ENCODE results near the gene SLC26A6. TPM values are rescaled to one million over a fixed set of nuclear protein-coding genes. Genes with fewer than 3 reads are reported as not detected.

The SLC26A6 gene
- total RNA-seq, 2 experiments from 2014 or later, result 35.0 to 38.5 TPM

- ChIA-PET POLR2A (interaction anchor here (0.5 kb wide), 1 partner anchor 14 kb away, joined by 4 read pairs; no protein-coding TSS in a partner anchor), CTCF (interaction anchor here (0.6 to 0.7 kb wide), 2 partner anchors 21 to 304 kb away, joined by 3 to 4 read pairs; no protein-coding TSS in a partner anchor)
- Mint-ChIP-seq H3K9me3 (ENCODE audit: low read depth) (no peaks in the 10 kb centered on the region), H3K27me3 (no peaks in the 10 kb centered on the region), H3K27ac (no peak overlapping the region), H3K4me1 (peaks cover 10% of the 10 kb centered on the region), H3K36me3 (ENCODE audit: low read depth) (peaks cover 28% of the 10 kb centered on the region), H3K4me3 (no peak overlapping the region)
- ATAC-seq, result no peak
- intact Hi-C loops (cut with DNase I, micrococcal nuclease), result no loop called here
- DNase-seq, result no peak
These were observed 4.4 kb downstream of the SLC26A6 start for GRCh38 chr3:48630833-48631232.

GRCh38 chr3:48630407-48630806, 4.9 kb downstream of the SLC26A6 start:
- ATAC-seq (no peak), DNase-seq (no peak)
- no peaks in the 10 kb centered on the region for H3K27me3 Mint-ChIP-seq
- no peaks in the 10 kb centered on the region for H3K9me3 Mint-ChIP-seq (ENCODE audit: low read depth)
- H3K27ac Mint-ChIP-seq, result no peak overlapping the region
- CTCF ChIA-PET, result no interaction called here
- H3K36me3 Mint-ChIP-seq (ENCODE audit: low read depth), result peaks cover 28% of the 10 kb centered on the region
- no peak overlapping the region for H3K4me3 Mint-ChIP-seq
- H3K4me1 Mint-ChIP-seq, result peaks cover 10% of the 10 kb centered on the region
- intact Hi-C loops (cut with DNase I, micrococcal nuclease), result no loop called here
- POLR2A ChIA-PET, result no interaction called here

DNA sequence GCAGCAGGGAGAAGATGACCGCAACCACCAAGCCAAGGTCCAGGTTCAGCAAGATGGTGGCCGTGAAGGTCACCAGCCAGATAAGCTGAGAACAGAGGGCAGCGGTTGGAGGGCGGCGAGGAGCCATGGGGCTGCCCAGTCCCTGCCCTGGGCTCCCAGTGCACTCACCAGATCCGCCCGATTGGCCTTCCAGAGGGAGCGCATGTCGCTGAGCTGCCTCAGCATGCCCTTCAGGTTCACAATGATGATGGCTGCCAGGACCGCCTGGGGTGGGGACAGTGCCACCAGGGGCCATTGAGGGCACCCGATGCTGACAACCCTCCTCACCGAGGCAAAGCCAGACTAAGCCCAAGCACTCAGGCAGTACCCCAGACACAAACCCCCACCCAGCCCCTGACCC, 5.4 kb downstream of the SLC26A6 start:
- H3K27me3 Mint-ChIP-seq, result no peaks in the 10 kb centered on the region
- H3K4me3 Mint-ChIP-seq, result no peak overlapping the region
- no peak overlapping the region for H3K27ac Mint-ChIP-seq
- intact Hi-C loops (cut with DNase I, micrococcal nuclease), result no loop called here
- DNase-seq (no peak), ATAC-seq (no peak)
- ChIA-PET CTCF (no interaction called here), POLR2A (no interaction called here)
- no peaks in the 10 kb centered on the region for H3K9me3 Mint-ChIP-seq (ENCODE audit: low read depth)
- H3K36me3 Mint-ChIP-seq (ENCODE audit: low read depth), result peaks cover 28% of the 10 kb centered on the region
- H3K4me1 Mint-ChIP-seq, result peaks cover 10% of the 10 kb centered on the region

DNA sequence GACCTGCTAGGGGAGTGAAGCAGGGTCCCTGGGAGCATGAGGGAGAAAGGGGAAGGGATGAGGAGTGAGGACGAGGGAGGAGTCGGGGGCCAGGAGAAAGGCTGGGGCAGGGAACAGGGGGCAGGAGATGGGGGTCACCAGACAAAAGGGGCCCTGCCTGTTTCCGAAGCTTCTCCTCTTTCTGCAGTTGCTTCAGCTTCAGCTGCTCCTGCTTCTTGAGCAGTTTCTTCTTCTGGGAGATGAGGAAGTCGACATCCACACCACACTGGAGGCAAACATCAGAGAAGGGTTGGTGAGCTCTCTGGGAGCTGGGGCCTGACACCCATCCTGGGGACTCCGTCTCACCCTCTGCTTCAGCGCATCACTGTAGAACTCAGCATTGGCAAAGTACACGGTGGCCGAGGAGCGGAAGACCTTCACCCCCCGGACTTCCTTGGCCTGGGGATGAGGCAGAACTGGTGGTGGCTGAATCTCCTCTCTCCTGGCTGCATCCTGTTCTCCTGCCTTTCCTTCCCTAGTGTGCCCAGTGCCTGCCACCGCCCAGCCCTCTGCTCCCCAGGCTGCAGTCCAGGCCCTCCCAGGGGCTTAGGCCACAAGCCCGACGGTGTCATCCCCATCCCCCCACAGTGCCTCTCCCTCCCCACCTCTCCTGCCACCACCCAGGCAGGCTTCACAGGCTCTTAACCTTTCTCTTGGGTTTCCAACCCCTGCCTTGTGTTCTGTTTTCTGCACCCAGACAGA, 6.8 kb downstream of the SLC26A6 start:
- Mint-ChIP-seq H3K27me3 (no peaks in the 10 kb centered on the region), H3K4me1 (peaks cover 7% of the 10 kb centered on the region), H3K9me3 (ENCODE audit: low read depth) (no peaks in the 10 kb centered on the region), H3K4me3 (no peak overlapping the region), H3K36me3 (ENCODE audit: low read depth) (peaks cover 27% of the 10 kb centered on the region), H3K27ac (no peak overlapping the region)
- CTCF ChIA-PET, result no interaction called here
- no peak for DNase-seq
- intact Hi-C loops (cut with DNase I, micrococcal nuclease), result no loop called here
- no peak for ATAC-seq
- POLR2A ChIA-PET, result no interaction called here

GRCh38 chr3:48625600-48625999, 9.7 kb downstream of the SLC26A6 start:
- intact Hi-C loops (cut with DNase I, micrococcal nuclease), result no loop called here
- H3K4me3 Mint-ChIP-seq, result no peak overlapping the region
- no peaks in the 10 kb centered on the region for H3K27me3 Mint-ChIP-seq
- no peak for ATAC-seq
- no peak for DNase-seq
- H3K36me3 Mint-ChIP-seq (ENCODE audit: low read depth), result peaks cover 19% of the 10 kb centered on the region
- peaks cover 5% of the 10 kb centered on the region for H3K4me1 Mint-ChIP-seq
- H3K27ac Mint-ChIP-seq, result no peak overlapping the region
- POLR2A ChIA-PET, result interaction anchor here (0.6 kb wide), 1 partner anchor 96 kb away, joined by 5 read pairs; no protein-coding TSS in a partner anchor
- CTCF ChIA-PET, result interaction anchor here (1.0 to 1.8 kb wide), 4 partner anchors 10 to 114 kb away, joined by 3 to 6 read pairs (median 4); partner anchors contain the start of genes NCKIPSD and SLC26A6
- H3K9me3 Mint-ChIP-seq (ENCODE audit: low read depth), result no peaks in the 10 kb centered on the region

DNA sequence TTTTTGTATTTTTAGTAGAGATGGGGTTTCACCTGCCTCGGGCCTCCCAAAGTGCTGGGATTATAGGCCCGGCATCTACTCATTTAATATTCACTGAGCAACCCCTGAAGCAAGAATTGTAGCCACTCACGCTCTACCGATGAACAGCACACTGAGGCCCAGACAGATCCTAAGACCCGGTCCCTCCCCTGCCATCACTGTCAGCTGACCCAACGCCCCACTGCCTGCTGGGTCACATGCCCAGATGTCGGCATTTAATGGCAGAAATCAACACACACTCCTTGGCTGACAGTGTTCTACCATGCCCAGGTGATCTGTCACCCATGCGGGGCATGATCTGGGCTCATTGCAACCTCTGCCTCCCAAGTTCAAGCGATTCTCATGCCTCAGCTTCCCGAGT, 10.5 kb downstream of the SLC26A6 start:
- Mint-ChIP-seq H3K36me3 (ENCODE audit: low read depth) (peaks cover 19% of the 10 kb centered on the region), H3K27me3 (no peaks in the 10 kb centered on the region), H3K4me3 (no peak overlapping the region), H3K4me1 (peaks cover 5% of the 10 kb centered on the region), H3K27ac (no peak overlapping the region), H3K9me3 (ENCODE audit: low read depth) (no peaks in the 10 kb centered on the region)
- intact Hi-C loops (cut with DNase I, micrococcal nuclease), result no loop called here
- no peak for ATAC-seq
- CTCF ChIA-PET, result interaction anchor here (1.0 to 1.8 kb wide), 4 partner anchors 11 to 115 kb away, joined by 3 to 6 read pairs (median 4); partner anchors contain the start of genes NCKIPSD and SLC26A6
- no peak for DNase-seq
- POLR2A ChIA-PET, result no interaction called here

DNA sequence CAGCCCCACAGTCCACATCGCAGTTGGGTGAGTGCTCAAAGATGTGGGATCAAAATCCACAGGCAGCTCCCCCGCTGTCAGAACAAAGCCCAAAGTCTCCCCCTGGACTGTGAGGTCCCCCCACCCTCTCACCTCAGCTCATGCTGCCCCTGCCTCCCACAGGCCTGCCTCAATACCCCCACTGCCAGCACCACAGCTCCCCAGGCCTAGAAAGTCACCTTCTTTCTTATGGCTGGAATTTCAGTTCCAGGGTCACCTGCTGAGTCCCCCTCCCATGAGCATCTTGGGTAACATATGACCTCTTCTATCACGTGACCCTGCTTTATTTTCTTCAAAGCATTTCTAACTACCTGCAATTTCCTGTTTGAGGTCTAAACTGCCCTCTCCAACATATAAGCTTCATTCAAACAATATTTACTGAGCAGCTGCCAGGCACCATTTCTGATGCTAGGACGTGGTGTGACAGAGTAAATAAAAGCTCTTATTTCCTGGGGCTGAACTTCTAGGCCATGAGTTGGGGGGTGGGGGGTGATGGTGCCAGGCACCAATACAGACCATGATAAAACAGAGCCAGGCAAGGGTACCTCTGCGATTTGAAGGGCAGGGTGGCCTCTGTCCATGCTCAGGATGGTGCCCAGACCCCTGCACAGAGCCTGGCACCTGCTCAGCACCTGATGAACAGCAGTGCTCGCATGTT, 11.3 kb downstream of the SLC26A6 start:
- POLR2A ChIA-PET, result no interaction called here
- Mint-ChIP-seq H3K9me3 (ENCODE audit: low read depth) (peaks cover under 1% of the 10 kb centered on the region), H3K4me1 (peaks cover 5% of the 10 kb centered on the region), H3K36me3 (ENCODE audit: low read depth) (peaks cover 21% of the 10 kb centered on the region), H3K27me3 (no peaks in the 10 kb centered on the region), H3K27ac (peak overlapping the region; percentile 47), H3K4me3 (no peak overlapping the region)
- intact Hi-C loops (cut with DNase I, micrococcal nuclease), result no loop called here
- CTCF ChIA-PET, result interaction anchor here (0.6 to 1.5 kb wide), 3 partner anchors 11 to 14 kb away, joined by 3 to 5 read pairs (median 3); partner anchors contain the start of gene SLC26A6
- no peak for DNase-seq
- no peak for ATAC-seq

DNA sequence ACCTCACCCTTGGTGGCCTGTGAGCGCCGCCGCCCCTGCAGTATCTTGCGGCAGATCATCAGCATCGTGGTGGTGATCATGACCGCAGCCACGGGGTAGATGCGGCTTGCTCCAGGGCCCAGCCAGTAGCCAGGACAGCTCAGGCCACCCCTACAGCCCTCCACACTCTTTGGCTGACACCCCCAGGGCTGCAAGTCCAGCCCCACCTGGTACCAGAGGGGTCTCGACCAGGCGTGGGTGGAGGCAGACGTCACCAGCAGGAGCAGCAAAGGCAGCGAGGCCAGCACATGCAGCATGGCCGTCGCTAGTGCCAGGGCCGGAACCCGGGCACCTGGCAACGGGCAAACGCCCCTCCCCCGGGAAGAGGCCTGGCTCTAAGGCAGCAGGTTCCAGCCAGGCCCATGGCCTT, 13.8 kb downstream of the SLC26A6 start, which contains the start of gene TMEM89:
Gene TMEM89 (minus strand): TSS at position 309 of the 409 bp plus-strand sequence. CDS start 13 bp downstream, at position 296.
- intact Hi-C loops (cut with DNase I, micrococcal nuclease), result no loop called here
- Mint-ChIP-seq H3K36me3 (ENCODE audit: low read depth) (peaks cover 16% of the 10 kb centered on the region), H3K27ac (no peak within 1 kb of the TSS), H3K9me3 (ENCODE audit: low read depth) (peaks cover 18% of the 10 kb centered on the region), H3K4me3 (no peak within 1 kb of the TSS), H3K27me3 (no peaks in the 10 kb centered on the region), H3K4me1 (peaks cover 5% of the 10 kb centered on the region)
- no peak for DNase-seq
- ATAC-seq, result no peak
- POLR2A ChIA-PET, result no interaction called here
- CTCF ChIA-PET, result interaction anchor here (0.7 to 1.1 kb wide), 2 partner anchors 8 to 1278 kb away, joined by 3 to 4 read pairs; no protein-coding TSS in a partner anchor

DNA sequence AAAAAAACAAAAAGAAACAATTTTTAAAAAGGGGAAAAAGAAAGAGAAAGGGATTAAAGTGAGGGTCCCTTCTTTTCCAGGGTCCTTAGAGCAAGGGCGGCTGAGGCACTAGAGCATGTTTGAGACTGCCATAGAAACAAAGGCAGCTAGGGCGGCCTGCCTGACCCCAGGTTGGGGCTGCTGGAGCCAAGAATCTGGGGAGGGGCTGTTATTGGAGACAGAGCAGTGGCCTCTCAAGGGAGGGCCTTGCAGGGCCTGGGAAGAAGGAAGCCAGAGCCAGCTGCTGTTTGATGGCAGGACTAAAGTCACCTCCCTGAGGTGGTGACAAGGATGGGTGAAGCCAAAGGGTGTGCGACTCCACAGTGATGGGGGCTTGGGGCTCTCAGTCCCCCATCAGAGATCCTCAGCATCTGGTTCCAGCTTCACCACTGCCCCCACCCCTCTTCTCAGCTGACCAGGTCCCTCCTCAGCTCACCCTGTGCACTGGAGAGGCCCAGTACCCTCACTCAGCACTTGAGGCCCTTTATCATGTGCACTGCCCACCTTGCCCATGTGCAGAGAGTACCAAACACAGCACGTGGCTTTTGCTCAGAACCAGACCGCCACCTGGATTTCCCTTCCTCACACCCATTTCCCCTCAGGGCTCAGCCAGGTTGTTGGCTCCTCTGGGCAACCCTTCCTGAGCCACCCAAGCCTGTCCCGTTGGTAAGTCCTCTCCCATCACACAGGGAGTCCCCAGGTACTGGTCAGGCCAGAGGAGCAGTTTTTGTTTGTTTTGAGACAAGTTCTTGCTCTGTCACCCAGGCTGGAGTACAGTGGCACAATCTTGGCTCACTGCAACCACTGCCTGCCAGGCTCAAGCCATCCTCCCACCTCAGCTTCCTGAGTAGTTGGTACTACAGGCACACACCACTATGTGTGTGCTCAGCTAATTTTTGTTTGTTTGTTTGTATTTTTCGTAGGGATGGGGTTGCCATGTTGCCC, 15.4 kb downstream of the SLC26A6 start:
- Mint-ChIP-seq H3K9me3 (ENCODE audit: low read depth) (peaks cover 18% of the 10 kb centered on the region), H3K27ac (no peak overlapping the region), H3K36me3 (ENCODE audit: low read depth) (peaks cover 16% of the 10 kb centered on the region), H3K27me3 (no peaks in the 10 kb centered on the region), H3K4me1 (peaks cover 13% of the 10 kb centered on the region), H3K4me3 (no peak overlapping the region)
- ChIA-PET POLR2A (no interaction called here), CTCF (interaction anchor here (0.6 to 1.9 kb wide), 3 partner anchors 15 to 18 kb away, joined by 3 to 4 read pairs (median 3); no protein-coding TSS in a partner anchor)
- intact Hi-C loops (cut with DNase I, micrococcal nuclease), result no loop called here
- DNase-seq, result no peak
- ATAC-seq, result no peak

DNA sequence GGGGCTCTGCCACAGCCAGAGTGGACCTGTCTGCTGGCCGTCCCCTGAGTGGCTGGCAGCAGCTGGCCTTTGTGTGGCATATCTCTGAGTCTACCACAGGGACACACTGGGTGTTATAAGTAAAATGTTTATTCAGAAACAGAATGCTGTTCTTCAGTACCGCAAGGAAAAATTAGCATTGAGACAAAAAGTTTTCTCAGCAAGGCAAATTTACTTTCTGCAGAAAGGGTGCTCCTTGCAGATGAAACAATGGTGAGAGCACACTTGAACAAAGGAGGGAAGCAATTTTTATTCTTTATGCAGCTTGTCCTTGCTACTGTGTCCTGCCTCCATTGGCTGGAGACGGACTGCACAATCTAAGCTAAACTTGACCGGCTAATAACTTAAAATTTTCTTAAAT, 17.7 kb downstream of the SLC26A6 start:
- peaks cover 20% of the 10 kb centered on the region for H3K36me3 Mint-ChIP-seq (ENCODE audit: low read depth)
- no peaks in the 10 kb centered on the region for H3K27me3 Mint-ChIP-seq
- no peak for DNase-seq
- intact Hi-C loops (cut with DNase I, micrococcal nuclease), result no loop called here
- H3K9me3 Mint-ChIP-seq (ENCODE audit: low read depth), result peaks cover 18% of the 10 kb centered on the region
- no peak overlapping the region for H3K27ac Mint-ChIP-seq
- ChIA-PET POLR2A (interaction anchor here (0.7 kb wide), 1 partner anchor 61 kb away, joined by 4 read pairs; the partner anchor contains the start of gene PFKFB4), CTCF (interaction anchor here (0.9 kb wide), 1 partner anchor 17 kb away, joined by 3 read pairs; the partner anchor contains the start of gene SLC26A6)
- no peak for ATAC-seq
- H3K4me1 Mint-ChIP-seq, result peaks cover 20% of the 10 kb centered on the region
- no peak overlapping the region for H3K4me3 Mint-ChIP-seq

Measured in activated CD4-positive, alpha-beta T cell treated with anti-CD3 and anti-CD28 coated beads for 36 hours (primary cell).